Dendritic cell treated with granulocyte-macrophage colony-stimulating factor and Interleukin-4, amounts not matched to agents 40 ng/mL and 50 ng/mL, for 4 days (primary cell): ENCODE results near the gene MRPS24.

Experiments
- H3K27ac Mint-ChIP-seq: one replicate; pipeline ENCODE4 v1.8.0; 2022; ENCODE audit warnings: mild to moderate bottlenecking, mixed read lengths
- H3K27me3 Mint-ChIP-seq: one replicate; pipeline ENCODE4 v1.8.0; 2022; ENCODE audit warnings: mild to moderate bottlenecking, mixed read lengths
- H3K36me3 Mint-ChIP-seq: one replicate; pipeline ENCODE4 v1.8.0; 2022; ENCODE audit warnings: low read depth, mixed read lengths
- H3K4me1 Mint-ChIP-seq: one replicate; pipeline ENCODE4 v1.8.0; 2022; ENCODE audit warnings: low read depth, mixed read lengths
- H3K4me3 Mint-ChIP-seq: one replicate; pipeline ENCODE4 v1.8.0; 2022; ENCODE audit warnings: mild to moderate bottlenecking, moderate library complexity, mixed read lengths
- H3K9me3 Mint-ChIP-seq: one replicate; pipeline ENCODE4 v1.8.0; 2022; ENCODE audit warnings: mixed read lengths
- intact Hi-C: fragments of 100-400 bp; cut with micrococcal nuclease; formaldehyde crosslinking; loops from one replicate; pipeline ENCODE4 v1.15.0; 2022

Gene MRPS24

DNA sequence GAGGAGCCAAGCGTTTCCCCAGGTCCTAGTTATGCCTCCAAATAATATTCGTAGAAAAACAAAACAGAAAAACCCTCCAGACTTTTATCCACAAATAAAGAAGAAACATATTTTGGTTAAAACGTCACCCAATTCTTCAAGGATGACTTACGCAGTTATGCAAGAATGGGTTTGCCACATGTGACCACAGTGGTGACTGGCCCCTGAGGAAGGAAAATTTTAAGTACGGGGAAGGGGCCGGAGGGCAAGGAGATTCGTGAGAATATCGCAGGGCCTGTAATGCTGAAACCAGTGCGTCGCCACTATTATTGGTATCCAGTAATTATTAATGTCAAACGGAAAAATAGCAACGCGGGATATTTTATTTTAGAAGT, 537 bp upstream of the MRPS24 start:
- no peaks in the 10 kb centered on the region for H3K27me3 Mint-ChIP-seq
- intact Hi-C loops = loop anchor here (2.0 kb wide), 1 partner anchor 57 kb away; the partner anchor contains the start of gene UBE2D4
- H3K4me3 Mint-ChIP-seq = peak overlapping the region; percentile 83
- H3K4me1 Mint-ChIP-seq = peaks cover 56% of the 10 kb centered on the region
- peaks cover 32% of the 10 kb centered on the region for H3K36me3 Mint-ChIP-seq
- H3K9me3 Mint-ChIP-seq = no peaks in the 10 kb centered on the region
- H3K27ac Mint-ChIP-seq = peak overlapping the region; percentile 98

DNA sequence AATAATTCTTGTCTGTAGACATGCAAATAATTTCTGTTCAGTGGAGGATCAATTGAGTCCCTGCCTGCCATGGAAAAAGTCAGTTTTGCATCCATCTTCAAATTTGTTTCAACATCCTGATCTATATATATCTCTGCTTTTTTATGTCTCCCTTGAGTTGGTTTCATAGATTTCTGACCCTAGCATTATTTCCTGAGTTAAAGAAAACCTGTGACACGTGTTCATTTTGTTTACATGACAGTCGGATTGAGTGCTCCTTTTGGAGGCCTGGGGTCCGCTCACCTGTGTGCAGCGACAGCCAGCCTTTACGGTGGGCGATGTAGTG, 674 bp downstream of the MRPS24 start:
- H3K4me3 Mint-ChIP-seq = peak overlapping the region; percentile 83
- intact Hi-C loops = no loop called here
- peak overlapping the region; percentile 98 for H3K27ac Mint-ChIP-seq
- no peaks in the 10 kb centered on the region for H3K9me3 Mint-ChIP-seq
- peaks cover 27% of the 10 kb centered on the region for H3K36me3 Mint-ChIP-seq
- H3K4me1 Mint-ChIP-seq = peaks cover 45% of the 10 kb centered on the region
- no peaks in the 10 kb centered on the region for H3K27me3 Mint-ChIP-seq

DNA sequence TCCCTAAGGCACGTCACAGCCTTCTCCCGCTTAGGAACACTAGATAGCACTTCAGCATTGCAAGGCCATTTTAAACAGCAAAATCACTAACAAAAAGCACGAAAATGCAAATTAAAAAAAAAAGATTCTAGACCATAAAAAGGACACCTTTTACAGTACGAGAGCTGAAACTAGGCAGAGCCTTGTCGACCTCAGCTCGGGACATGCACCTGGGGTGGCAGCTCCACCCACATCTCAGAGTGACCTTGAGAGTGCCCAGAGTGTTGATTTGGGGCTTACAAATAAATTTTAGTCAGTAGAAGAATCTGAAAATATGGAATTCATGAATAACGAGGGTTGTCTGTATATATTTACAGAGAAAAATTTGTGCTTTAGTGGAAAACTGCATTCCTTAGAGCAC, 1.1 kb downstream of the MRPS24 start:
- peaks cover 27% of the 10 kb centered on the region for H3K36me3 Mint-ChIP-seq
- intact Hi-C loops = no loop called here
- peak overlapping the region; percentile 98 for H3K27ac Mint-ChIP-seq
- H3K4me1 Mint-ChIP-seq = peaks cover 40% of the 10 kb centered on the region
- H3K4me3 Mint-ChIP-seq = no peak overlapping the region
- H3K27me3 Mint-ChIP-seq = no peaks in the 10 kb centered on the region
- H3K9me3 Mint-ChIP-seq = no peaks in the 10 kb centered on the region

DNA sequence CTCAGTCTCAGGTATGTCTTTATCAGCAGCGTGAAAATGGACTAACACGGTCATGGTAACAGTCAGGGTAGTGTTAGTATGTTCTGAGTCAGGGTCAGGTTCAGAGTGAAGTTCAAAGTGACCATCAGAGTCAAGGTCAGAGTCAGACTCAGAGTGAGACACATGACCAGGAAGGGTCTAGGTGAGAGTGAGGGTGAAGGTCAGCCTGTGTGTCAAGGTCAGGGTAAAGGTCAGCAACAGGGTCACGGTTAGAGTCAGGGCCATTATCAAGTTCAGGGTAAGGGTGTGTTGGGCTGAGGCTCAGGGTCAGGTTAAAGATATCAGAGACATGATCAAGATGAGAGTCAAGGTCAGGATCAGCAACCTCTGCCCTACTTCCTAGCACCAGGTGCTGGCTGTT, 4.0 kb downstream of the MRPS24 start:
- peaks cover 18% of the 10 kb centered on the region for H3K4me1 Mint-ChIP-seq
- peaks cover 27% of the 10 kb centered on the region for H3K36me3 Mint-ChIP-seq
- H3K27ac Mint-ChIP-seq = no peak overlapping the region
- intact Hi-C loops = no loop called here
- no peak overlapping the region for H3K4me3 Mint-ChIP-seq
- no peaks in the 10 kb centered on the region for H3K9me3 Mint-ChIP-seq
- peaks cover 1% of the 10 kb centered on the region for H3K27me3 Mint-ChIP-seq

DNA sequence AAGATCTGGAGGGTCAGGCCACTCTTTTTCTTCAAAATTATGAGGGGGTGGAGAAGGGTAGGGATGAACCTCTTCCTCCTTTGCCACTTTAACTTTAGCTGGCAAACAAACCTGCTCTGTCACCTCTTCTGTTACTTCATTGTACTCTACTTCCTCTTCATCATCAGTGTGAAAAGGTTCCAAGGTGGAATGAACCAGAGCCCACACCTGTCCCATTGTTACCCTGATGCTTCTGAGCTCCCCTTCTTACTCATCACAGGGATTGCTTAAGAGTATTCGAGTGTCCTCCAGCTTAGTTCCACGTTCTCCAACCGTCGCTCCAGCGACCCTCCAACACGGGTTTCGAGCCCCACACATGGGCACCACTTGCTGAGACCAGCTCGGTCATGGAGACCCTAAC, 5.2 kb downstream of the MRPS24 start:
- intact Hi-C loops = no loop called here
- Mint-ChIP-seq H3K27ac (no peak overlapping the region), H3K9me3 (no peaks in the 10 kb centered on the region), H3K36me3 (peaks cover 27% of the 10 kb centered on the region), H3K4me1 (peaks cover 10% of the 10 kb centered on the region), H3K27me3 (peaks cover 1% of the 10 kb centered on the region), H3K4me3 (no peak overlapping the region)

DNA sequence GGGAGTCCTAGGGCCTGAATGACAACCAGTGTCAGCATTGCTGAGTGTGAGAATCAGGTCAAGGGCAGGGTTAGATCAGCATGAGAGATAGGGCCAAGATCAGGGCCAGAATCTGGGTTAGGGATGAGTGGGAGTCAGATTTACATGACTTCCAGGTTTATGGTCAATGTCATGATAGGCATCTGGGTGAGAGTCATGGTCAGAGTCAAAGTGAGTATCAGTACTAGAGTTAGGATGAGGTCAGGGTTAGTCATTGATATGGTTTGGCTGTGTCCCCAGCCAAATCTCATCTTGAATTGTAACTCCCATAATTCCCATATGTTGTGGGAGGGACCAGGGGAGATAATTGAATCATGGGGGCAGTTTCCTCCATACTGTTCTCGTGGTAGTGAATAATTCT, 12.3 kb downstream of the MRPS24 start:
- Mint-ChIP-seq H3K4me3 (no peak overlapping the region), H3K9me3 (no peaks in the 10 kb centered on the region), H3K4me1 (no peaks in the 10 kb centered on the region), H3K27me3 (peaks cover 8% of the 10 kb centered on the region), H3K27ac (no peak overlapping the region), H3K36me3 (no peaks in the 10 kb centered on the region)
- intact Hi-C loops = no loop called here

DNA sequence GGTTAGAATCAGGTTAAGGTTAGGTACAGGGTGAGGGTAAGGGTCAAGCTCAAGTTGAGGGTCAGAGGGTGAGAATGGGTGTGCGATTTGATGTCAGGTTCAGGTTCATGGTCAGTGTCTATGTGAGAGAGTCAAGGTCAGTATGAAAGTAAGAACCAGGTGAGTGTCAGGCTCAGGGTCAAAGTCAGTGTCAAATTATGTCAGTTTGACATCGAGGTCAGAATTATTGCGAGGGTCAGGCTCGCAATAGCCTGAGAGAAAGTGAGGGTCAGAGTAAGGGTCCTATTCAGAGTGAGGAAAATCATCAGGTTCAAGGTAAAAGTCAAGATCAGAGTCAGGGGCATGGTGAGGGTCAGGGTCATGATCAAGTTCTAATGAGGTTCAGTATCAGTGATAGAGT, 13.0 kb downstream of the MRPS24 start:
- no peaks in the 10 kb centered on the region for H3K36me3 Mint-ChIP-seq
- no peak overlapping the region for H3K4me3 Mint-ChIP-seq
- no peaks in the 10 kb centered on the region for H3K4me1 Mint-ChIP-seq
- intact Hi-C loops = no loop called here
- no peak overlapping the region for H3K27ac Mint-ChIP-seq
- peaks cover 12% of the 10 kb centered on the region for H3K27me3 Mint-ChIP-seq
- no peaks in the 10 kb centered on the region for H3K9me3 Mint-ChIP-seq

DNA sequence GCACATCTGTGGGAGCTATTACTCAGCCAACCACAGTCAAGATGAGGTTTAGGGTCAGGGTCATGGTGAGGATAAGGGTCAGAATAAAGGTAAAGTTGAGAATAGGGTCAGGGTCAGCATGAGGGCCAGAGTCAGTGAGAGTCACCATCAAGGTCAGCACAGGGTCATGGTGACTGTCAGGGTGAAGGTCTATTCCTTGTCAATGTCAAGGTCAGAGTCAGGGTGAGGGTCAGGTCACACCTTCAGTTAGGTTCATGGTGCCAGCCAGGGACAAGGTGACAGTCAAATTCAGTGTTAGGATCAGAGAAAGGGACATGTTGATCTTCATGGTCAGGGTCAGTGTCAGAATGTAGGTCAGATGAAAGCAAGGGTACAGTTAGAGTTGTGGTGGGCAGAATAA, 14.1 kb downstream of the MRPS24 start:
- no peak overlapping the region for H3K27ac Mint-ChIP-seq
- no peaks in the 10 kb centered on the region for H3K9me3 Mint-ChIP-seq
- H3K4me3 Mint-ChIP-seq = no peak overlapping the region
- H3K36me3 Mint-ChIP-seq = no peaks in the 10 kb centered on the region
- peaks cover 14% of the 10 kb centered on the region for H3K27me3 Mint-ChIP-seq
- H3K4me1 Mint-ChIP-seq = no peaks in the 10 kb centered on the region
- intact Hi-C loops = no loop called here

DNA sequence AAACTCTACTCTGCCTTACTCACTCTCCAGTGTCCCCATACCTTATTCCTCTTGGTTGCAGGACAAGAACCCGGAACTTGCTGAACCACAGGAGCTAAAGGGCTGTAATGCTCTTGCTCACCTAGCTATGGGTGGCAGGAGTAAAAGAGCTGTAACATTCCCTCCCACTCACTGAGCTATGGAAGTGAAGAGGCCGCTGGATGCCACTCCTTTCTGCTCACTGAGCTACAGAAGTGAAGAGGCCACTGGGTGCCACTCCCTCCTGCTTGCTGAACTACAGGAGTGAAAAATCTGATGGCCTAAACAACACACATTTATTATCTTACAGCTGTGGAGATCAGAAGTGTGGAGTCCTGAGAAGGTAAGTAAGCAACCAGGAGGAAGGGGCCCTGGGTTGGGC, 17.5 kb downstream of the MRPS24 start:
- Mint-ChIP-seq H3K27ac (no peak overlapping the region), H3K9me3 (no peaks in the 10 kb centered on the region), H3K4me3 (no peak overlapping the region), H3K27me3 (peaks cover 25% of the 10 kb centered on the region), H3K4me1 (no peaks in the 10 kb centered on the region), H3K36me3 (no peaks in the 10 kb centered on the region)
- intact Hi-C loops = no loop called here

DNA sequence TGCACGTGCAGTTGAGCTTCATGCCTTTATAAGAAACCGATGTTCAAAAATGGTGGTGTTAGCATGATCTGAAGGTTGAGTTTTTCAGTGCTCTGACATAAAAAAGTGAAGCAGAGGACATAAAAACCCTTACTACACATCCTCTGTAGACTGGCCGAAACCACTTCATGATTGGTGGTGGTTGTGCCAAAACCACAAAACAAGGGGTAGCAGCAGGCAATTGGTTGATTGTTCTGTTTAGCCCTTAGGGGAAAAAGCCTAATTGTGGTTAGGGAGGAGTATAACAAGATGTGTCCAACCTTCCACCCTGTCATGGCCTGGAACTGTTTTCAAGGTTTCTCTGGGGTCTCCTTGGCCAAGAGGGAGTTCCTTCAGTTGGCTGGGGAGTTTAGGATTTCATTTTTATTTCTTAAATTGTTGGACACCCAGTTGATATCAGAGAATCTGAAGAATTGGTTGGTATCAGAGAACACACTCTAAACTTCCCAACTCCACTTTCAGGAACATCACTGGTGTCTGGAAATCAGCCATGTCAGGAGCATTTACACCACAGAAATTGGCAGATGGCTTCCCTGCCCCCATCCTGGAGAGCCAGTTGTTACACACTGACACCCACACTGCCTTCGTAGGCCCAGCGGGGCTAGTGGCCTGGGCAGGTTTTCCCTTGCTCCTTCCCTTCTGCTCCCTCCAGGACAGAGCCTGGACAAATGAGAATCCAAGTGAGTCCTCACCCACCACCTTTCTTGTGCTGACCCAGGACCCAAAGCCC, 18.8 kb downstream of the MRPS24 start:
- Mint-ChIP-seq H3K36me3 (no peaks in the 10 kb centered on the region), H3K27me3 (peaks cover 25% of the 10 kb centered on the region), H3K9me3 (no peaks in the 10 kb centered on the region), H3K4me3 (no peak overlapping the region), H3K4me1 (no peaks in the 10 kb centered on the region), H3K27ac (no peak overlapping the region)
- intact Hi-C loops = no loop called here

DNA sequence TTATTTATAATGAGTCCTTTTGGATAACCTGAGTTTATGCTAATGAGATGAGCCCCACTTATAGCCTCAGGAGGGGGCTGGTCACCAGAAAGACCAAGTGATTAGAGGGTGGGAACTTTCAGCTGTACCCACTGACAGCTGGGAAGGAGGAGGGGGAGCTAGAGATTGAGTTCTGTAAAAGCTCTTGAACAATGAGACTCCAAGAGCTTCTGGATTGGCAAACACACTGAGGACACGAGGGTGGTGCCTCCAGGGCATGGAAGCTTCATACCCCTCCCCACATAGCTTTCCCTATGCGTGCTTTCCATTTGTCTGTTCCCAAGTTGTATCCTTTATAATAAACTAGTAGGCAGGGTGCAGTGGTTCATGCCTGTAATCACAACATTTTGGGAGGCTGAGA, 20.3 kb downstream of the MRPS24 start:
- Mint-ChIP-seq H3K9me3 (no peaks in the 10 kb centered on the region), H3K4me3 (no peak overlapping the region), H3K27me3 (peaks cover 25% of the 10 kb centered on the region), H3K4me1 (no peaks in the 10 kb centered on the region), H3K36me3 (no peaks in the 10 kb centered on the region), H3K27ac (no peak overlapping the region)
- intact Hi-C loops = no loop called here

DNA sequence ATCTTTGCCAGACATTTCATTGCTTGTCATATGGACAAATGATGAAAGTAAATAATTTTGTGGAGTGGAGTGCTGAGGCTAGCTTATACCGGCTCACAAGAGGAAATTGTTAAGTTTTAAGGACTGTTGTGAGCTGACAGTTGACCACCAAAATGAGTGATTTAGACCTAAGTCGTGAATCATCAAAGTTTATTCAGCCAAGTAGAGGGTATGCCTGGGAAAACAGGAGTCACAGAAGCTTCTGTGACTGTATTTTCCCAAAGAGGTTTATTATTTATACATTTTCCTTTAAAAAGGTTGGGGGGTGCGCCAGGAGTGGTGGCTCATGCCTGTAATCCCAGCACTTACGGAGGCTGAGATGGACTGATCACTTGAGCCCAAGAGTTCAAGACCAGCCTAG, 21.8 kb downstream of the MRPS24 start:
- Mint-ChIP-seq H3K9me3 (no peaks in the 10 kb centered on the region), H3K4me3 (no peak overlapping the region), H3K27ac (no peak overlapping the region), H3K4me1 (no peaks in the 10 kb centered on the region), H3K36me3 (no peaks in the 10 kb centered on the region), H3K27me3 (peaks cover 20% of the 10 kb centered on the region)
- intact Hi-C loops = no loop called here

DNA sequence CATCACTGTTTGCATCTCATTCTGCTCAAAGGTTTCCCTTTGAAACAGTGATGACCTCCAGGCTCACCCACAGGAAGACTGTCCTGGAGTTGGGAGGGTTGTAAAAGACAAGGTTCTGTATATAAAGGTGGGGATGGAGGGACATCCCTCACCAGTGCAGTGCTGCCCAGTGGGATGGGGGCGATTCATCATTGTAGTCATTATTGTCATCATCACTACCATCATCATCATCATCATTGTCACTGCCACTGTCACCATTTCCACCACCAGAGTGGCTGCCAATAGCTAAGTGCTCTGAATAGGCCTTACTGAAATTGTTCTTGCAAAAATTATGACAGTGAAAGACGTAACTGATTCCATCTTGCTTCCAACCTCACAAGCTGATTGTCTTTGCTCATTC, 24.7 kb downstream of the MRPS24 start:
- H3K4me1 Mint-ChIP-seq = no peaks in the 10 kb centered on the region
- intact Hi-C loops = no loop called here
- no peak overlapping the region for H3K27ac Mint-ChIP-seq

DNA sequence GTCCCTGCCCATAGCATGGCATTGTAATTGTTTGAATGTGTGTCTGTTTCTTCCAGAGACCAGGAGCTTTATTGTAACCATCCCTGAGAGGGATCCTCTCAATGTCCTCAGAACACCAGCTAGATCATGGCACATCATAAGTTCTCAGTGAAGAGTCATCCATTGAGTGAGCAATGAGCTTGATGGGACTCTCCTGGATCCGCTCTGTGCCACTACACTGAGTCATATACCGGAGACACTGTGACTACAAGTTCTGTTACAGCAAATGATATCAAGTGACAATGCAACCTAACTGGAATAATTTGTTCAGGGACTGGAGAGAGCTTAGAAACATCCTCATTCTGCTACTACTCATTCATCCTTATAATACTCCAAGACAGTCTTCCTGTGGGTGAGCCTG, 25.1 kb downstream of the MRPS24 start:
- H3K9me3 Mint-ChIP-seq = no peaks in the 10 kb centered on the region
- no peaks in the 10 kb centered on the region for H3K4me1 Mint-ChIP-seq
- H3K4me3 Mint-ChIP-seq = no peak overlapping the region
- no peaks in the 10 kb centered on the region for H3K36me3 Mint-ChIP-seq
- peaks cover 8% of the 10 kb centered on the region for H3K27me3 Mint-ChIP-seq
- intact Hi-C loops = no loop called here
- H3K27ac Mint-ChIP-seq = no peak overlapping the region

More for the DNA sequence above, 24.7 kb downstream of the MRPS24 start:
- H3K9me3 Mint-ChIP-seq = no peaks in the 10 kb centered on the region
- H3K27me3 Mint-ChIP-seq = peaks cover 10% of the 10 kb centered on the region
- H3K36me3 Mint-ChIP-seq = no peaks in the 10 kb centered on the region
- no peak overlapping the region for H3K4me3 Mint-ChIP-seq

DNA sequence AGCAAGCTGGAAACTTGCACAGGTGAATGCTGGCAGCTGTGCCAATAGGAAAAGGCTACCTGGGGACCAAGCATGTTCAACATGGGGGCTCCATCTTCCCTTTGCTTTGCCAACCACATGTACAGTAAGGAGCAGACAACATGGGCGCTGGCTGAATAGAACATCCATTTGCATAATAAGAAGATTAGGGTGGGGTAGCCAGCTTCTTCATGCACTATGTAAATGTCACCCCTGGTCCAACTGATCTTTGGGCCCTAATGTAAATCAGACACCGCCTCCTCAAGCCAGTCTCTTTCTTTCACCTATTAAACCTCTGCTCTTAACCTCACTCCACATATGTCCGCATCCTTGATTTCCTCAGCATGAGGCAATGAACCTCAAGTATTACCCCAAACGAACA, 26.0 kb downstream of the MRPS24 start:
- Mint-ChIP-seq H3K4me1 (no peaks in the 10 kb centered on the region), H3K9me3 (no peaks in the 10 kb centered on the region), H3K4me3 (no peak overlapping the region), H3K27ac (no peak overlapping the region), H3K36me3 (no peaks in the 10 kb centered on the region), H3K27me3 (peaks cover 7% of the 10 kb centered on the region)
- intact Hi-C loops = no loop called here
